Measurements from ENCODE around the gene SLU7. TPM values are rescaled to one million over a fixed set of nuclear protein-coding genes. Genes with fewer than 3 reads are reported as not detected.

SLU7 gene
- total RNA-seq, 3 donors from 2014 or later, result 77.0 to 88.3 (median 86.3) TPM

DNA sequence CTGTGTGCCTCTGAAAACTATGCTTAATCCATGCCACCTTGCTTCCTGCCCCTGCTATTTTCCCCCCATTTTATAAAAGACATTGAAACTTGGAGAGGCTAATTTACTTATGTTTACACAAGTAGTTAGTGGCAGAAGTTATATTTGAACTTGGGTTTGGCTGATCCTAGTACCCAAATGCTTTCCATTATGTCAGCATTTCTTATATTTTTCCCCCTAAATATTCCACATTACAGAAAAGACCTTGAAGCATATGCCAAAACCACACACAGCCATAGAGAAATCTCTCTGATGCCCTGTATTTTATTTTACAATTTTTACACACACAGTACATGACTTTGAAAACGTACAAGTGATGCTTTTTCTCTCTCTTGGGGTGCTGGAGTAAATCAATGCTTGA is 59.6 kb downstream of the SLU7 start:
- H3K27me3 ChIP-seq, result no peaks in the 10 kb centered on the region
- intact Hi-C loops (cut with DNase I; ENCODE audit: low total_unique reads), result no loop called here
- peaks cover 0 to 5% of the 10 kb centered on the region in 2 donors for H3K4me1 ChIP-seq
- H3K27ac ChIP-seq, result peak overlapping the region in 1 of 2 donors; percentile 22
- no peaks in the 10 kb centered on the region for H3K36me3 ChIP-seq
- TF ChIP-seq CTCF (IDR thresholded peaks at IDR 0.05) (no peak), POLR2A (IDR thresholded peaks at IDR 0.05) (no peak)
- H3K9me3 ChIP-seq, result no peaks in the 10 kb centered on the region
- no peak for DNase-seq (ENCODE audit: low spot score in 2 of 2)
- H3K4me3 ChIP-seq, result no peak overlapping the region

GRCh38 chr5:160357861-160358411 is 60.9 kb downstream of the SLU7 start:
- TF ChIP-seq CTCF (IDR thresholded peaks at IDR 0.05) (no peak), POLR2A (IDR thresholded peaks at IDR 0.05) (no peak), POLR2AphosphoS5 (IDR thresholded peaks at IDR 0.05) (no peak)
- intact Hi-C loops (cut with DNase I; ENCODE audit: low total_unique reads), result no loop called here
- DNase-seq (ENCODE audit: low spot score in 2 of 2), result no peak
- Histone ChIP-seq H3K36me3 (no peaks in the 10 kb centered on the region), H3K4me1 (no peaks in the 10 kb centered on the region), H3K27ac (peak overlapping the region; percentile 38 to 48), H3K9me3 (no peaks in the 10 kb centered on the region), H3K4me3 (no peak overlapping the region), H3K27me3 (no peaks in the 10 kb centered on the region)

- H3K9me3 ChIP-seq, result no peaks in the 10 kb centered on the region
- no peaks in the 10 kb centered on the region for H3K27me3 ChIP-seq
- no peaks in the 10 kb centered on the region for H3K36me3 ChIP-seq
- no peak overlapping the region for H3K4me3 ChIP-seq
- intact Hi-C loops (cut with DNase I; ENCODE audit: low total_unique reads), result no loop called here
- no peak for DNase-seq (ENCODE audit: low spot score in 2 of 2)
- H3K4me1 ChIP-seq, result no peaks in the 10 kb centered on the region
- no peak overlapping the region for H3K27ac ChIP-seq
- TF ChIP-seq CTCF (IDR thresholded peaks at IDR 0.05), result no peak
- no peak for TF ChIP-seq POLR2A (IDR thresholded peaks at IDR 0.05)
- no peak for TF ChIP-seq POLR2AphosphoS5 (IDR thresholded peaks at IDR 0.05)
These were observed 61.5 kb downstream of the SLU7 start for GRCh38 chr5:160357394-160357793.

DNA sequence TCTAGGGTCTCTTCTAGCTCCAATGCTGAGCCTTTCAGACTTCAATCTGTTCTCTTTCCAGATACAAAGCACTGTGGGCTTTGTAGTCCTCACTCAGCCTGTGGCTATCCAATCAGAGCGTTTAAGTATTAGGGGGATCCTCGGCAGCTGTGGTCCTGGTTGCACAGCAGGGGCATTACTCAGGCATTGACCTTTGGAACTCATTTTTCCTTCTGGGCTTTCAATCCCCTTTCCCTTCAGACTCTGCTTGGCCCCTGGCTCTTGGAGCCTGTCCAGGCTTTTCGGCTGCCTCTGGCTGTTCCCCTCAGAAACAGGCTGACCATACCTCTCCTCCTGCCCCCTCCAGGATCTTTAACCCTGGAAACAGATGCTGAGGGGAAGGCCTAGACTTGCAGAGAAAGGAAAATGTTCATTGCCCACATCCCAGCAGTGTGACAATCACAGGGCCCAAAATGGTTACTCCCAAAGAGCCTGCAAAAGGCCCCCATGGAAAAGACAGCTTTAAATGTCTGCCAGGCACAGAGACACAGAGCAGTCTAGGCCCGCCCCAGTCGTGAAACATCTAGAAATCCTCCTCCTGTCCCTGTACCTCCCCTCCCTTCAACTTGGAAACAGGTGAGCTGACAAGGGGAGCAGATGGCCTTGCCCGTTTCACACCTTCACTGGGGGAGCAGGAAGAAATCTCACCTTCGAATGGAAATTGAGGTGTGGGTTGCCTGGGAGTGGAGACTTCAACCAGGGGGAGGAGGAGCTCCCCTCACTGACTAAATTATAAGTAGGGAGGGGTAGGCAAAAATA is 62.1 kb downstream of the SLU7 start:
- Histone ChIP-seq H3K4me1 (no peaks in the 10 kb centered on the region), H3K27ac (no peak overlapping the region), H3K4me3 (no peak overlapping the region), H3K36me3 (no peaks in the 10 kb centered on the region), H3K27me3 (no peaks in the 10 kb centered on the region), H3K9me3 (no peaks in the 10 kb centered on the region)
- DNase-seq (ENCODE audit: low spot score in 2 of 2), result no peak
- TF ChIP-seq POLR2AphosphoS5 (IDR thresholded peaks at IDR 0.05) (no peak), POLR2A (IDR thresholded peaks at IDR 0.05) (no peak), CTCF (IDR thresholded peaks at IDR 0.05) (no peak)
- intact Hi-C loops (cut with DNase I; ENCODE audit: low total_unique reads), result no loop called here

DNA sequence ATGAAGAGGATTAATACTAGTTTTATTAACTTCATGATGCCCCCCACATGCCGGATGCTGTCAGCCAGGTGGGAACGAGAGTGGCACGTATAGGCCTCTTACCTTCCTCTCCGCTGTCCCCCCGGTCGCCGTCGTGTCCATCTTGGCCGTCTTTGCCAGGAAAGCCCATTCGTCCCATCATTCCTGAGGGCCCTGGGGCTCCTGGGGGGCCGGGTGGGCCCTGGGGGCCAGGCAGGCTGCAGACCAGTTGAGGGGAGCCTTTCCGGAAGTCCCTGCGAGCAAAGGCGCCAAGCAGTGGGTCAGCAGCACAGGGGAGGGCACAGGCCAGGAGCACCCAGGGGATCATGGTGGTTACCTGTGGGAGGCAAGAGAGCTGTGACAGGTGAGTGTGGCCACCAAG is 64.2 kb downstream of the SLU7 start:
- Histone ChIP-seq H3K9me3 (no peaks in the 10 kb centered on the region), H3K27me3 (no peaks in the 10 kb centered on the region), H3K4me1 (no peaks in the 10 kb centered on the region), H3K27ac (no peak overlapping the region), H3K4me3 (no peak overlapping the region), H3K36me3 (no peaks in the 10 kb centered on the region)
- intact Hi-C loops (cut with DNase I; ENCODE audit: low total_unique reads), result no loop called here
- TF ChIP-seq POLR2AphosphoS5 (IDR thresholded peaks at IDR 0.05), result no peak
- no peak for TF ChIP-seq CTCF (IDR thresholded peaks at IDR 0.05)
- no peak for TF ChIP-seq POLR2A (IDR thresholded peaks at IDR 0.05)
- no peak for DNase-seq (ENCODE audit: low spot score in 2 of 2)
